GM21367 (cell line): ENCODE results near the gene DZIP3.

Experiments
- ATAC-seq: cut with Tn5 transposase; IDR thresholded peaks from one replicate; pipeline ENCODE4 v1.9.1; 2021; ENCODE audit not compliant: unreplicated experiment

Gene DZIP3

GRCh38 chr3:108589081-108589997 lies at the start of gene DZIP3, which contains the start of gene CIP2A:
Gene DZIP3, plus strand, starts transcription at chr3:108589722. Its CDS starts 15,685 bp downstream, at chr3:108605407.
Gene CIP2A, minus strand, starts transcription at chr3:108589438. Its CDS starts 63 bp downstream, at chr3:108589375.
- ATAC-seq = peak; percentile 88

- ATAC-seq = no peak
These were observed 43.3 kb upstream of the DZIP3 start for GRCh38 chr3:108546247-108546646.

- no peak for ATAC-seq
These were observed 42.8 kb upstream of the DZIP3 start for GRCh38 chr3:108546692-108547091.

- ATAC-seq = no peak
These were observed 41.2 kb upstream of the DZIP3 start for GRCh38 chr3:108548304-108548703.

GRCh38 chr3:108548886-108549285 lies 40.6 kb upstream of the DZIP3 start:
- no peak for ATAC-seq

- no peak for ATAC-seq
These were observed 37.0 kb upstream of the DZIP3 start for GRCh38 chr3:108552267-108553159.

- ATAC-seq = no peak
These were observed 35.3 kb upstream of the DZIP3 start for GRCh38 chr3:108554229-108554628.

- ATAC-seq = no peak
These were observed 34.5 kb upstream of the DZIP3 start for GRCh38 chr3:108554913-108555571.

GRCh38 chr3:108555966-108556581 lies 33.4 kb upstream of the DZIP3 start:
- no peak for ATAC-seq

GRCh38 chr3:108562565-108562964 lies 27.0 kb upstream of the DZIP3 start:
- no peak for ATAC-seq

GRCh38 chr3:108564564-108564963 lies 25.0 kb upstream of the DZIP3 start:
- ATAC-seq = no peak

- ATAC-seq = no peak
These were observed 24.0 kb upstream of the DZIP3 start for GRCh38 chr3:108565506-108565905.

GRCh38 chr3:108566599-108566998 lies 22.9 kb upstream of the DZIP3 start:
- ATAC-seq = no peak

GRCh38 chr3:108569336-108569735 lies 20.2 kb upstream of the DZIP3 start:
- no peak for ATAC-seq

GRCh38 chr3:108578064-108578463 lies 11.5 kb upstream of the DZIP3 start:
- ATAC-seq = no peak

- ATAC-seq = no peak
These were observed 921 bp upstream of the DZIP3 start for GRCh38 chr3:108588601-108589000.

- ATAC-seq = no peak
These were observed 439 bp downstream of the DZIP3 start for GRCh38 chr3:108589998-108590323.

GRCh38 chr3:108590460-108590859 lies 938 bp downstream of the DZIP3 start:
- ATAC-seq = no peak

GRCh38 chr3:108595321-108595720 lies 5.8 kb downstream of the DZIP3 start:
- ATAC-seq = no peak

GRCh38 chr3:108598375-108598774 lies 8.9 kb downstream of the DZIP3 start:
- ATAC-seq = no peak
